Erythroblast (primary cell): ENCODE results near the gene VASH1.
"Not testable (repeated sequence)": the region's sequence is repeated elsewhere in the genome, so short reads cannot be mapped to it uniquely, and the experiment has no call there.

Experiments used
- GATA1 ChIP-seq: IDR thresholded peaks from 2 replicates; pipeline ENCODE4 v1.6.1; 2011; ENCODE audit warnings: low read depth, mild to moderate bottlenecking, control low read depth, low read length, moderate library complexity
- POLR2A ChIP-seq: IDR thresholded peaks from 2 replicates; pipeline ENCODE4 v1.6.1; 2011; ENCODE audit warnings: mild to moderate bottlenecking, low read length

DNA sequence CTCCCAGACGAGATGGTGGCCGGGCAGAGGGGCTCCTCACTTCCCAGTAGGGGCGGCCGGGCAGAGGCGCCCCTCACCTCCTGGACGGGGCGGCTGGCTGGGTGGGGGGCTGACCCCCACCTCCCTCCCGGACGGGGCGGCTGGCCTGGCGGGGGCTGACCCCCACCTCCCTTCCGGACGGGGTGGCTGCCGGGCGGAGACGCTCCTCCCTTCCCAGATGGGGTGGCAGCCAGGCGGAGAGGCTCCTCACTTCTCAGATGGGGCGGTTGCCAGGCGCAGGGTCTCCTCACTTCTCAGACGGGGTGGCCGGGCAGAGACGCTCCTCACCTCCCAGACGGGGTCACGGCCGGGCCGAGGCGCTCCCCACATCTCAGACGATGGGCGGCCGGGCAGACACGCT, 26.8 kb upstream of the VASH1 start:
- not testable (repeated sequence) for TF ChIP-seq POLR2A, GATA1
